WTC11 (cell line): ENCODE measurements around the gene CCL23. TPM values are rescaled to one million over a fixed set of nuclear protein-coding genes. Genes with fewer than 3 reads are reported as not detected.

Source experiments
- ATAC-seq: fragments of 200-7000 bp; cut with Tn5 transposase; 2 replicates; pipeline ENCODE4 v1.10.0; 2021; ENCODE audit warnings: mild to moderate bottlenecking, moderate library complexity
- CTCF ChIA-PET: fragments of 300-600 bp; sonication (Branson Sonifier 250); formaldehyde crosslinking; loops from one replicate; lab custom pipeline; 2021; ENCODE audit warnings: antibody characterized with exemption; lab: Charles Lee
- POLR2A ChIA-PET: fragments of 350-600 bp; sonication (Branson Sonifier 250); formaldehyde crosslinking; loops from one replicate; lab custom pipeline; 2021; ENCODE audit warnings: antibody characterized with exemption; lab: Charles Lee
- DNase-seq: peaks from one replicate; pipeline ENCODE4 v3.0.0; 2021; ENCODE audit warnings: low spot score
- H3K27ac Mint-ChIP-seq: 2 replicates; pipeline ENCODE4 v1.8.0; 2021; ENCODE audit warnings: mixed read lengths
- H3K27me3 Mint-ChIP-seq: 2 replicates; pipeline ENCODE4 v1.8.0; 2021; ENCODE audit warnings: low read depth, mild to moderate bottlenecking, moderate library complexity, mixed read lengths
- H3K36me3 Mint-ChIP-seq: 2 replicates; pipeline ENCODE4 v1.8.0; 2021; ENCODE audit warnings: mixed read lengths
- H3K4me1 Mint-ChIP-seq: 2 replicates; pipeline ENCODE4 v1.8.0; 2022; ENCODE audit warnings: mixed read lengths
- H3K4me3 Mint-ChIP-seq: 2 replicates; pipeline ENCODE4 v1.8.0; 2021; ENCODE audit warnings: mild to moderate bottlenecking, moderate library complexity, mixed read lengths
- H3K9me3 Mint-ChIP-seq: 2 replicates; pipeline ENCODE4 v1.8.0; 2021; ENCODE audit warnings: mixed read lengths
- AFF4 ChIP-seq: sonication (generic); formaldehyde crosslinking; IDR thresholded peaks from 2 replicates; pipeline ENCODE4 v1.8.1; 2023; ENCODE audit warnings: mild to moderate bottlenecking, missing genetic modification reagents, borderline replicate concordance
- E2F5 ChIP-seq: sonication (generic); formaldehyde crosslinking; IDR thresholded peaks from 2 replicates; pipeline ENCODE4 v1.8.1; 2022; ENCODE audit warnings: mild to moderate bottlenecking, moderate library complexity, missing genetic modification reagents
- FOXP4 ChIP-seq: sonication (generic); formaldehyde crosslinking; IDR thresholded peaks from 2 replicates; pipeline ENCODE4 v1.8.0; 2022; ENCODE audit warnings: mild to moderate bottlenecking, missing genetic modification reagents
- GRHL2 ChIP-seq: fragments of 250-450 bp; sonication (Bioruptor Pico); IDR thresholded peaks from 2 replicates; pipeline ENCODE4 v1.8.0; 2022; ENCODE audit warnings: mild to moderate bottlenecking, moderate library complexity; ENCODE audit not compliant: insufficient replicate concordance, severe bottlenecking
- HMGXB4 ChIP-seq: sonication (generic); formaldehyde crosslinking; IDR thresholded peaks from 2 replicates; pipeline ENCODE4 v1.8.1; 2023; ENCODE audit warnings: mild to moderate bottlenecking, moderate library complexity, missing genetic modification reagents
- MYBL2 ChIP-seq: sonication (generic); formaldehyde crosslinking; IDR thresholded peaks from 2 replicates; pipeline ENCODE4 v1.8.1; 2023; ENCODE audit warnings: mild to moderate bottlenecking, moderate library complexity, missing genetic modification reagents
- NR3C1 ChIP-seq: sonication (generic); formaldehyde crosslinking; conservative IDR thresholded peaks from 2 replicates; pipeline ENCODE4 v1.8.1; 2023; ENCODE audit warnings: low read depth, mild to moderate bottlenecking, missing genetic modification reagents
- SMAD3 ChIP-seq: sonication (generic); formaldehyde crosslinking; IDR thresholded peaks from 2 replicates; pipeline ENCODE4 v1.8.0; 2022; ENCODE audit warnings: missing genetic modification reagents, mild to moderate bottlenecking, borderline replicate concordance
- TCF7 ChIP-seq: sonication (generic); formaldehyde crosslinking; IDR thresholded peaks from 2 replicates; pipeline ENCODE4 v1.8.0; 2022; ENCODE audit warnings: mild to moderate bottlenecking, low read depth, missing genetic modification reagents, moderate library complexity
- TEAD1 ChIP-seq: sonication (generic); formaldehyde crosslinking; IDR thresholded peaks from 2 replicates; pipeline ENCODE4 v1.8.0; 2022; ENCODE audit warnings: mild to moderate bottlenecking, missing genetic modification reagents
- ZNF219 ChIP-seq: sonication (generic); formaldehyde crosslinking; IDR thresholded peaks from 2 replicates; pipeline ENCODE4 v1.8.0; 2023; ENCODE audit warnings: missing genetic modification reagents, mild to moderate bottlenecking, borderline replicate concordance
- ZNF317 ChIP-seq: sonication (generic); formaldehyde crosslinking; IDR thresholded peaks from 2 replicates; pipeline ENCODE4 v1.8.1; 2023; ENCODE audit warnings: low read depth, mild to moderate bottlenecking, moderate library complexity, missing genetic modification reagents, borderline replicate concordance
- total RNA-seq: library from RNA; stranded (reverse); gene quantifications from 3 replicates; pipeline ENCODE4 v1.2.3, GENCODE V29; 2021
- TF ChIP-seq, protein P1 (sequence below): sonication (generic); formaldehyde crosslinking; IDR thresholded peaks from 2 replicates; pipeline ENCODE4 v1.8.1; 2023; ENCODE audit warnings: mild to moderate bottlenecking, missing genetic modification reagents, moderate library complexity
- TF ChIP-seq, protein P2 (sequence below): sonication (generic); formaldehyde crosslinking; IDR thresholded peaks from 2 replicates; pipeline ENCODE4 v1.8.1; 2023; ENCODE audit warnings: mild to moderate bottlenecking, missing genetic modification reagents
- TF ChIP-seq, protein P3 (sequence below): sonication (generic); formaldehyde crosslinking; IDR thresholded peaks from 2 replicates; pipeline ENCODE4 v1.8.1; 2022; ENCODE audit warnings: mild to moderate bottlenecking, missing genetic modification reagents, moderate library complexity, borderline replicate concordance

CCL23 gene
- total RNA-seq, 1 experiment from 2014 or later: not detected

- peaks cover 5% of the 10 kb centered on the region for H3K9me3 Mint-ChIP-seq
- ATAC-seq: no peak
- peaks cover 11% of the 10 kb centered on the region for H3K4me1 Mint-ChIP-seq
- H3K36me3 Mint-ChIP-seq: no peaks in the 10 kb centered on the region
- DNase-seq: no peak
- H3K4me3 Mint-ChIP-seq: no peak overlapping the region
- H3K27ac Mint-ChIP-seq: no peak overlapping the region
- CTCF ChIA-PET: interaction anchor here (1.0 to 1.4 kb wide), 2 partner anchors 42 to 62 kb away, joined by 3 to 5 read pairs; no protein-coding TSS in a partner anchor
- POLR2A ChIA-PET: no interaction called here
- TF ChIP-seq, protein P1, sequence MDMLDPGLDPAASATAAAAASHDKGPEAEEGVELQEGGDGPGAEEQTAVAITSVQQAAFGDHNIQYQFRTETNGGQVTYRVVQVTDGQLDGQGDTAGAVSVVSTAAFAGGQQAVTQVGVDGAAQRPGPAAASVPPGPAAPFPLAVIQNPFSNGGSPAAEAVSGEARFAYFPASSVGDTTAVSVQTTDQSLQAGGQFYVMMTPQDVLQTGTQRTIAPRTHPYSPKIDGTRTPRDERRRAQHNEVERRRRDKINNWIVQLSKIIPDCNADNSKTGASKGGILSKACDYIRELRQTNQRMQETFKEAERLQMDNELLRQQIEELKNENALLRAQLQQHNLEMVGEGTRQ (CRISPR knock-in tag): no peak
- no peak for TF ChIP-seq FOXP4 (CRISPR knock-in tag)
- TF ChIP-seq, protein P2, sequence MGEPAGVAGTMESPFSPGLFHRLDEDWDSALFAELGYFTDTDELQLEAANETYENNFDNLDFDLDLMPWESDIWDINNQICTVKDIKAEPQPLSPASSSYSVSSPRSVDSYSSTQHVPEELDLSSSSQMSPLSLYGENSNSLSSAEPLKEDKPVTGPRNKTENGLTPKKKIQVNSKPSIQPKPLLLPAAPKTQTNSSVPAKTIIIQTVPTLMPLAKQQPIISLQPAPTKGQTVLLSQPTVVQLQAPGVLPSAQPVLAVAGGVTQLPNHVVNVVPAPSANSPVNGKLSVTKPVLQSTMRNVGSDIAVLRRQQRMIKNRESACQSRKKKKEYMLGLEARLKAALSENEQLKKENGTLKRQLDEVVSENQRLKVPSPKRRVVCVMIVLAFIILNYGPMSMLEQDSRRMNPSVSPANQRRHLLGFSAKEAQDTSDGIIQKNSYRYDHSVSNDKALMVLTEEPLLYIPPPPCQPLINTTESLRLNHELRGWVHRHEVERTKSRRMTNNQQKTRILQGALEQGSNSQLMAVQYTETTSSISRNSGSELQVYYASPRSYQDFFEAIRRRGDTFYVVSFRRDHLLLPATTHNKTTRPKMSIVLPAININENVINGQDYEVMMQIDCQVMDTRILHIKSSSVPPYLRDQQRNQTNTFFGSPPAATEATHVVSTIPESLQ (CRISPR knock-in tag): no peak
- TF ChIP-seq TCF7 (CRISPR knock-in tag): no peak
- TF ChIP-seq MYBL2 (CRISPR knock-in tag): no peak
- no peak for TF ChIP-seq TEAD1
- TF ChIP-seq, protein P3, sequence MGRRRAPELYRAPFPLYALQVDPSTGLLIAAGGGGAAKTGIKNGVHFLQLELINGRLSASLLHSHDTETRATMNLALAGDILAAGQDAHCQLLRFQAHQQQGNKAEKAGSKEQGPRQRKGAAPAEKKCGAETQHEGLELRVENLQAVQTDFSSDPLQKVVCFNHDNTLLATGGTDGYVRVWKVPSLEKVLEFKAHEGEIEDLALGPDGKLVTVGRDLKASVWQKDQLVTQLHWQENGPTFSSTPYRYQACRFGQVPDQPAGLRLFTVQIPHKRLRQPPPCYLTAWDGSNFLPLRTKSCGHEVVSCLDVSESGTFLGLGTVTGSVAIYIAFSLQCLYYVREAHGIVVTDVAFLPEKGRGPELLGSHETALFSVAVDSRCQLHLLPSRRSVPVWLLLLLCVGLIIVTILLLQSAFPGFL (CRISPR knock-in tag): no peak
- TF ChIP-seq ZNF317 (CRISPR knock-in tag): no peak
- no peak for TF ChIP-seq NR3C1 (CRISPR knock-in tag)
- no peak for TF ChIP-seq HMGXB4
- TF ChIP-seq E2F5 (CRISPR knock-in tag): no peak
- TF ChIP-seq ZNF219 (CRISPR knock-in tag): no peak
- TF ChIP-seq GRHL2 (CRISPR knock-in tag): no peak
- TF ChIP-seq AFF4 (CRISPR knock-in tag): no peak
- TF ChIP-seq SMAD3: no peak
- H3K27me3 Mint-ChIP-seq: peaks cover 6% of the 10 kb centered on the region
These were observed 13.2 kb upstream of the CCL23 start for GRCh38 chr17:36030956-36031355.
